SIG-M5 (cell line): Measurements from ENCODE around the gene FBXO31.
"Not testable (repeated sequence)": the region's sequence is repeated elsewhere in the genome, so short reads cannot be mapped to it uniquely, and the experiment has no call there.

Source experiments
- DNase-seq: peaks from one replicate; lab custom pipeline; 2025; lab: John Stamatoyannopoulos, UW

FBXO31 gene

DNA sequence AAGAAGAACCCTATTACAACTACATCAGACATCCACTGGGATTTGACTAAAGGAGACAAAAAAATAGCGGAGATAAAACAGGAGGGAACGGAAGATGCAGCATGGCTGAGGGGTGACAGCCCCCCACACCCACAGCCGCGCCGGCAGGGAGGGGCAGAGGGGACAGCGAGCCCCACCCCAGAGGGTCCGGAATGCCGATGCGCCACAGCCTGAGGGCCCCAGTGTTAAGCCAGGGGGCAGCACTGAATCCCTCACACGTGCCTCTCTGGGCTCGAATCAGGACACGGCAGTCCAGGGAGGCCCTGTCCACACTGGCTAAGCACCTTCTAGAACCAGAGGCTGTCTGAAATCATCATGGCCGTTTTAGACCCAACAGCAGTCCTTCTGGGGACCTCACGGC, 27.4 kb upstream of the FBXO31 start:
- no peak for DNase-seq

GRCh38 chr16:87410530-87410929, 27.0 kb upstream of the FBXO31 start:
- DNase-seq = no peak

GRCh38 chr16:87409781-87410180, 26.2 kb upstream of the FBXO31 start:
- DNase-seq = no peak

- no peak for DNase-seq
Observed at GRCh38 chr16:87409153-87409552, 25.6 kb upstream of the FBXO31 start.

DNA sequence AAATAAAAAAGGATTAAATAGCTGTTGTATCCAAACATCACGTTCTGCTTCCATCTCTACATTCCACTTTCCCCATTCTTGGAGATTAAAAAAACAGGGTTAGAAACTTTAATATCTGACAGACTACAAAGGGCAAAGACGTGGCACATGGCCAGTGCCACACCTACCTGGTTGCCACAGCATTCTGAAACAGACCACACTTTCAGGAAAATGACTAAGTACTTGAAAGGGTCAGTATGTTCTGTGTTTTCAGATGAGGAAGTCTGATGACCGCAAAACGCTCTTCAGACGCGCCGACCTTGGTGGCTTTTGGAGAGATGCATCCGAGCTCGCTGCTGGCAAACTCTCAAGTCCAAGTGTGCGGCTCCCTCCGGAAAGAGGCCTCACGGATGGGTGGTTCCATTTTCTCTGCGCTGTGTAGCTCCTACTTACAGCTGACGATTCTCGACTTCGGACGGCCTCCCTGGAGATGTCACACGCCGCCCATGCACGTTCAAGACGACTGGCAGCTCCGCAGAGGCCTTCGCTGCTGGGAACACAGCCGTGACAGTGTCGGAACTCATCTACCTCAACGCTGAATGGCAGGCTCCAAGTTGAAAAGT, 24.0 kb upstream of the FBXO31 start:
- DNase-seq = no peak

- DNase-seq = no peak
Observed at GRCh38 chr16:87406495-87407088, 23.0 kb upstream of the FBXO31 start.

DNA sequence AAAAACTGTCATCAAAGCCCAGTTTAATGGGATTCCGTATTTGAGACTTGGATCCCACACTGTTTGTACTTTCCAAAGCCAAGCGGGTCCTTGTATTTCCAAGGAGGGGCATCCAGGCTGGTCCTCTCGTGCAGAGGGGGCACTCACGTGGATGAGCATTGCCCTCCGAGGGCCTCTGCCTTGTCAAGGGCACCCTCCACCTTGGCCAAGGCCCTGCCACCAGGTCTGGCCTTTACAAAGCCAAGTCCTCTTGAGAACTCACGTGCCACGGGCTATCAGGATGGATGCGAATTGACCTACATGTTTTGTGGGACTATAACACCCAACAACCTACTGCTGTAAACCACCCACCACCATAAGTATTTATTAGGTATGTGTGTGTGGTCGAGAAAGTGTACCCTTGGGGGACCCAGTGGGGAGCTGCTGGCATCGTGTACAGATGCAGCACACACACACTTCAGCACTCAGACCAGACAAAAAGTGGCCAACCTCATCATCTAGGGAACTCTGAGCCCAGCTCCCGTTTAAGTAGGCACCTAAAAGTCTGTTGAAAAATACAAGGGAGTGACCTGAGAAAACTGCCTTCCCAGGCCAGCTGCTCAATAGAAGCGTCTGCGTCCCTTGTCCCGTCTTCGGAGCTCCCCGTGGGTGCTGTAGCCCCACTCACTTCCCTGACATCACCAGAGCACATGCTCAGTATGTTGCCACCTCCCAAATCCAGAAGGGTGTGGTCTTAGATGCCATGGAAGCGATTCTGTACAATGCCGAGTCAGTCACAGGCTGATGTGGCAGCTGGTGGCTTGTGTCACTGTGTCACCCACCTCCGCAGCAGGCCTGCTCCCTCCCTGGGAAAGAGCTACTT, 21.4 kb upstream of the FBXO31 start:
- no peak for DNase-seq

GRCh38 chr16:87395181-87395842, 11.7 kb upstream of the FBXO31 start:
- no peak for DNase-seq

GRCh38 chr16:87393680-87394055, 10.1 kb upstream of the FBXO31 start:
- DNase-seq = no peak

DNA sequence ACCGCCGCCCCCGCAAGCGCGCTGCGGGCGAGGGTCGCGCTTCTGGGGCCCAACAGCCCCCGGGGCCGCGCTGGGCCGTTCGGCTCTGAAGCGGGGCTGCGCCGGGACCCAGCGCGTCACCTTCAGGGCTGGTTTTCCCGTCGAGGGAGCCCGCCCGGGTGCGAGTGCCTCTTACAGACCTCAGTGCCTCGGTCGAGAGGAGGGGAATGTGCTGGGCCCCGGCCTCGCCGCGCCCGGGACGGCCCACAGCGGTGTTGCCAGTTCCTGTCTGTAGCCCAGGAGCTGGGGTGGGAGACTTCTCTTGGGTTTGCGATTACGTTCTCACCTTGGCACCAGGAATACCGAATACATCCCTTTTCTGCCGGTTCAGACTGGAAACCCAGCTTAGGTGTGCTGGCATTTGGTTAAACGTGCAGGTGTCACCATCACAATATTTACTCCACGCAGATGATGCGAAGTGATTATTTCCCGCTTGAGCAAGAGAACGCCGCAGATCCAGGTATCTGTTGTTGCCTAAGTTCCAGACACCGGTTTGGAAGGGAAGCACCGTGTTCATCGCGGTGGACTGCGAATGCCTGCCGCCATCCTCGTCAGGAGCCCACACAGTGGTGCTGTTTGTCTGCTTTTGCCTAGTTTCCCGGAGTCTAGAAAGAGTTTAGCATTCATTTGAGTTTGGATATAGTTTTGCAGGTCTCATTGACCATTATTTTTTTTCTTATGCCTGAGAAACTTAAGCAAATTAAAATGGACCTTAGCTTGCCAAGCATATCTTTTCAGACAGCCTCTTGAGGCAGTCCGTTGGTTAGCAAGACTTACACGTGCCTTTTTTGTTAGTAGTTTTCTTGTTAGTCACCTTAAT, 9.5 kb upstream of the FBXO31 start:
- no peak for DNase-seq

GRCh38 chr16:87391950-87392820, 8.6 kb upstream of the FBXO31 start, which contains the start of gene MAP1LC3B:
TSS of gene MAP1LC3B (plus strand) at chr16:87392336. CDS start at chr16:87392428, 92 bp downstream.
- peak; percentile 58 for DNase-seq

DNA sequence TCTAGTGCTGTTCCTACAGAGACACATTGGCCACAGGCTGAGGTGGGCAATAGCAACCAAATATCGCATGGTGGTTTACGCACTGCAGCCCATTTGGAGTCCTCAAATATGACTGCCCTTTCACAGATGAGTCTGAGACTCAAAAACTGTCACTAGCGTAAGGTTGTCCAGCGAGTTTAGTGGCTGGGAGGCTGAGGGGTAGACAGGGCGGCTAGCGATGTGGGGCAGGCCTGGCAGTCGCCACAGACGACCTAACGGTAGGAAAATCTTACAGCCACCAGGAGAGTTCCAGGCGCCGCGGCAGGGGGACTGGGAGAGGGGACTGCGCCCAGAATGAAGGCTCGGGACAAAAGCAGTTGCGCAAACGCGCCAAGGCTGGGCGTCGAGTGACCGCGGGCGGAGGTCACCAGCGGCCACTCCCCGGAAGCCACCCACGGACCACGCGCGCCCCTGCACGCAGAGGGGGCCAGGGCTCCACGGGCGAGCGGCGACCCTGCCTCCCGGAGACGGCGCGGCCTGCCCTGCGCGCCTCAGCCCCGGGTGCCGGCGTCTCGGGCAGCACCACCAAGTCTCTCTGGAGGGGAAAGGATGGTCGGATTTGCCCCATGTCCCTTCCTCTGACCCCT, 7.9 kb upstream of the FBXO31 start:
- DNase-seq = no peak

DNA sequence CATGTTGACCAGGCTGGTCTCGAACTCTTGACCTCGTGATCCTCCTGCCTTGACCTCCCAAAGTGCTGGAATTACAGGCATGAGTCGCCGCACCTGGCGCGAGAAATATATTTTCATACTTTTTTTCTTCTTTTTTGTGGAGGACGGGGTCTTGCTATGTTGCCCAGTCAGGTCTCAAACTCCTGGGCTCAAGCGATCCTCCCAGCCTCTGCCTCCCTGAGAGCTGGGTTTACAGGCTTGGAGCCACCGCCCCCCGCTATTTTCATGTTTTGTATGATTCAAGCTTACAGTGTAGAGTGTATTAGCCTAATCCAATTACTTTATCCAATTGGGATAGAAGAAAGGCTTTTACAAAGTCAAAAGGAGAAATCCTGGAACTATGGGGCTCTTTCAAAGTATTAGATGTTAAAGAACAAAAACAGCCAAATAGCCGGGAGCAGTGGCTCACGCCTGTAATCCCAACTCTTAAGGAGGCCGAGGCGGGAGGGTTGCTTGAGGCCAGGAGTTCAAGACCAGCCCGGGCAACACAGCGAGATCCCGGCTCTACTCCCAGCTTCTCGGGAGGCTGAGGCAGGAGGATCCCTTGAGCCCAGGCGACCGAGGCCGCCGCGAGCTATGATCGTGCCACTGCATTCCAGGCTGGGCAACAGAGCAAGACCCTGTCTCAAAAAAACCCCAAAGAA, 7.2 kb upstream of the FBXO31 start:
- DNase-seq = no peak

DNA sequence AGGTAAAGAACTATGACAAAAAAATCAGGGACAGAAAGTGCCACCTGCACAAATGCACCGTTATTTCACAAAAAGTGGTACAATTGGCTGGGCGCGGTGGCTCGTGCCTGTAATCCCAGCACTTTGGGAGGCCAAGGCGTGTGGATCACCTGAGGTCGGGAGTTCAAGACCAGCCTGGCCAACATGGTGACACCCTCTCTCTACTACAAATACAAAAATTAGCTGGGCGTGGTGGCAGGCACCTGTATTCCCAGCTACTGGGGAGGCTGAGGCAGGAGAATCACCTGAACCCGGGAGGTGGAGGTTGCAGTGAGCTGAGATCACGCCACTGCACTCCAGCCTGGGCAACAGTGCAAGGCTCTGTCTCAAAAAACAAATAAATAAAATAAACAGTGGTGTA, 6.3 kb upstream of the FBXO31 start:
- not testable (repeated sequence) for DNase-seq

GRCh38 chr16:87389245-87389644, 5.7 kb upstream of the FBXO31 start:
- no peak for DNase-seq

DNA sequence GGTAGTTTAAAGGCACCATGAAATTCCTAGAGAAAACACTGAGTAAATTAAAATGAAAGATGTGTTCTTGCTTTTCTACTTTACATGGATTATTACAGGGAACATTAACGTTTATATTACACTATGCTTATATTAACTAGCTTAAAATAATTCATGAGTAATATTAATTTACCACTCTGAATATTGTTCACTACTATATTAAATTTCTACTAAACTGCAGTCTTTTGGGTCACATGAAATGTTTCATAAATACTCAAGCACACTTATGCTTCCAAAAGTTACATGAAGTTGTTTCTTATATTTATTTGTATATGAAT, 5.2 kb upstream of the FBXO31 start:
- no peak for DNase-seq

DNA sequence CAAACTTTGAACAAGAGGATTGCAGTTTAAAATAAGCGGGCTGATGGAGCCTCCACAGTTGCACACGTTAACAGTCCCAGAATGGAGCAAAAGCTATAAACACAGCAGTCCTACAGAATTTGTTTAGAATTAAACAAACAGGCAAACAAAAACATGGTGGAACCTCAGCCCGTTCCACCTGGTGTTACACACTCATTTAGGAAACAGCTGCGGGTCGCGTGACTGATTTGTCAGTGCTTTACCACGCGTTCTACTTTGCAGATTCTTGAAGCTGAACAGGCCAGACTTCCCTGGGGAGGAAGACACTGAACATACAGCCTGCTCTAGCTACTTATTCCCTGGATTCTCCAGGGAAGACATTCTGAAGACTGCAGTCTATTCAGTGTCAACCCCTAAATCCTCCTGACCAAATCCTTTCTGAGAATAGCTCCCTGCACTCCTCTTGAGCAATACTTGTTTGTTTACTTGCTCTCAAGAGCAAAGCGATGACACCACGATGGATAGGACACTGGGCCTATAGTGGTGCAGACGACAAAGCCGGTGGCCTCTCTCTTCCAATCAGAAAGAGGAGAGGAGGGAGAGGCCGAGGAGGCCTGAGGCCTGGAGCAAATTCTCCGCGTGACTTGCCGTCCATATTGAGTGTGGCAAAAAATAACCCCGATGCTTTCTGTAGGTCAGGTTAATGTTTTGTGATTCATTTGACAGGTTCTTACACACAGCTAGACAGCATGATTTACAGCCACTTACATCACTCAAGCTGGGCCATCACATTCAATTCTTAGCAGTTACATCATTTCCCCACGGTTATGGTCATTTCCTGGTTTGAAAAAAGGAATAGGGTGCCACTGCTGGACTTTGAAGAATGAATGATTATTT, 4.6 kb upstream of the FBXO31 start:
- DNase-seq = peak; percentile 96

- DNase-seq = not testable (repeated sequence)
Observed at GRCh38 chr16:87384875-87385167, 1.2 kb upstream of the FBXO31 start.
